ENCODE measurements around the gene TIGAR. TPM values are rescaled to one million over a fixed set of nuclear protein-coding genes. Genes with fewer than 3 reads are reported as not detected.

Gene TIGAR
- total RNA-seq, 1 experiment from 2014 or later = 18.4 TPM

DNA sequence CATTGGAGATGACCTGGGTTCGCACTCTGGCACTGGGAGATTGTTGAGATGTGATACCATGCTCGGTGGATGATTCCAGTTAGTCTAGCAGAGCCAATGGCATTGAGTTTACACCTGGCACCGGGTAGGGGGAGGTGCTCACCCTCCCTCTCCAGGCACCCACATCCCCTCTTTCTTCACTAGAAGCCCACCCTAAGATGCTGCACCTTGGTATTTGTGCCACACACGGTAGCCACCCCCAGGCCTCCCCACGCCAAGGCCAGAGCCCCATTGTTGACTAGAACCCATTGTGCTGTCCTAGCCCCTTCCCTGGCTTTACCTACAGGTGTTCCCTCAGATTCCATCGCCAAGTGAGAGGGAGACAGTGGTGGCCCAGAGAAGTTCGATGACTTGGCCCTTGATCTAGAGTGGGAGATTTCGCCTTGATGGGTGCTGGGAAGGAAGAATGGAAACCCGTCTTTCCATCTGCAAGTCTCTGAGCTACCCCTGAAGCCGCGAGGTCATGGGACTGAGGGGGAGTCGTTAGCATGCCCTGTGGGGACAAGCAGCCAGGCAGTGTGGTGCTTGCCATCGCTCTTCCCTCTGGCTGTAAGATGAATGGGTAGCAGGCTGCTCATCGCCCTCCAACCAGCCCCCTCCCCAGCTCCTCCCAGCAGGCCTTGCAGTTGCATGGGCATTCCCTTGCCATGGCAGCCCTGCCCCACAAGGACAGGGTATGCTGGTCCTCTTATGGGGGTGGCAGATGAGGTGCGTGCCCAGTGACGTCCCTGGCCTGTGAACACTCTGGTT lies 38.7 kb upstream of the TIGAR start:
- no peak for DNase-seq (ENCODE audit: low read depth)

GRCh38 chr12:4282892-4283511 lies 38.0 kb upstream of the TIGAR start:
- DNase-seq (ENCODE audit: low read depth) = no peak

DNA sequence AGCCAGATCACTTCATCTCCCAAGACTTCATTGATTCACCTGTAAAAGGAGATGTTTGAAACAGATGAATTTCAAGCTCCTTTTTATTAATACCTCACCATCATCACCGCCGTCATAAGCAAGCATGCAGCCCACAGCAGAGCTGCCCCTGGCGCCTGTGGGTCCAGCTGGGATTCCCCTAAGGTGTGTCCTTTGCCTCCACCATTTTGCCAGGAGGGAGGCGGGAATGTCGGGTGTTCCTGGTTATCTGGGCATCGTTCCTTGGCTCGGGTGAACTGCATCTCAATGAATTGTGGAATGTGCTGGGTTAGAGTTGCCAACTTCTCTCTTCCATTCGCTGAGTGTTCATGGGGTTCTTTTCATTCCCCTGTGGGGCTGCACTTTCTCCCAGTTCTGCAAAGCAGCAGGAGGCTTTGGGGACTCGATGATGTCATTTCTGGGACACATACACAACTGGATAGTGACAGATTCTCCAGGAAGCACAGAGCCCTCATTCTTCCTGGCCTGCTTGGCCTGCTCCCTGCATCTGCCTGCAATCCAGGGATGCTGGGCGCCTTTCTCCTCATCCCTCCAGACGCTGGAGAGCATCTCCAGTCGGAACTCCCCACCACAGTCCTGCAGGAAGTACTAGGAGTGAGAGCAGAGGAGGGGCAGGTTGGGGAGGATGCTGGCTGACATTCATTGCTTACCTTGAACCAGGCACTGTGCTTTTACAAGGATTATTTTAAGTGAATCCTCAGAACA lies 37.3 kb upstream of the TIGAR start:
- DNase-seq (ENCODE audit: low read depth) = no peak

DNA sequence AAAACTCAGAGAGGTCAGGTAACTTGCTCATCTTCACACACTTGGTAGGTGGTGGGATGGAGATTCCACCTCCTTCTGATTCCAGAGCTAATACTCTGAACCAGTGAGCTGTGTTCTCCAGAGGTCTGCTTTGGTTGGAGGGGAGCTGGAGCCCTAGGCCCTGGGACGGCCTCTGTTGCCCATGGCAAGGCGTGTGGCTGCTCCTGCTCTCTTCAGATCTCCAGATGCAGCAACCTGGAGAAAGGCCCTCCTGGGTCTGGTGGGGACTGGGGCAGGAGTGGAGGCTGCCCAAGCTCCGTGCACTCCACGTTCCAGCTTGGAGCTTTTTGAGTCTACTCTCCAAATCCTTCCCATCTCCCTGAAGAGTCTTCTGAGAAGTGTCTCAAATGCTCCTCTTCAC lies 36.7 kb upstream of the TIGAR start:
- no peak for DNase-seq (ENCODE audit: low read depth)

DNA sequence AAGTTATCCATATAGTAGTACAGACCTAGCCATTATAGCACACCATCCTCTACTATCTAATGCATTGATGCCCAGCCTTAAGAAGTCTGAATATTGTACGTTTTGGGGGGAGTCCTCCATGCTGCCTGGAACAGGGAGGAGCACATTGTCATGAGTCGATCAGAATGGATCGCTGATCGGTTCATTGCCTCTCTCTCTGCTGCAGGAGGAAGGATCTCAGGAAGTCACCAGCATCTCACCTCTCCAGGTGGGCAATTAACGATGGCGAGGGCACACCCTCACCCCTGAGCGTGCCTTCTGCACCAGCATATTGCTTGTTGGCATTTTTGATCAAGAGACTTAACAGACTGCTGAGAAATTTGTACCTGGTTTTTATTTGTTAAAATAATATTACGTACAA lies 35.9 kb upstream of the TIGAR start:
- no peak for DNase-seq (ENCODE audit: low read depth)

GRCh38 chr12:4286228-4286627 lies 34.8 kb upstream of the TIGAR start:
- DNase-seq (ENCODE audit: low read depth) = no peak

DNA sequence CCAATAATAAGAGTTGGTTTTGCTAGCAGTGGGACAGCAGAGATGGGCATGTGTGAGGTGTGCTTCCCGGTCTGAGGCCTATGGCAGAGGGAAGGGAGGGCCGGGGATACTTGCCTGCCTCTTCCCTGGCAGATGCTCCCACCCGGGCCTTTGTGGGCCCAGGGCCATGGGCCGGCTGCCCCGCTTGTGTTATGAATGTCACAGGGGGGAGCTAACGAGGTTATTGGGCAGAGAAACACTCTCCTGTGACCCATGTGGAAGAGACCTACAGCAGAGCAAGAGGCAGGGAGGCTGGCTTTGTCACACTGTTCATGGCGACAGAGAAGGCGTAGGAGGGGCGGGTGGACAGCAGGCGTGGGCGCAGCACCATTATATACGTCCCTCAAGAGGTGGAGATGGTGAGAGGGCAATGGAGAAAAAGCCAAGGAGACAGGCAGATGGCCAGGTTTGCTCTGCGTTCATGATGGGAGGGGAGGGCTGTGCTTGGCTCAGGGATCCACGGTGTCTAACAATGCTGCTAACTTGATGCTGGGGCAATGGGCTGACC lies 34.2 kb upstream of the TIGAR start:
- no peak for DNase-seq (ENCODE audit: low read depth)

- DNase-seq (ENCODE audit: low read depth) = peak; percentile 68
These were observed 33.4 kb upstream of the TIGAR start for GRCh38 chr12:4287325-4288211.

DNA sequence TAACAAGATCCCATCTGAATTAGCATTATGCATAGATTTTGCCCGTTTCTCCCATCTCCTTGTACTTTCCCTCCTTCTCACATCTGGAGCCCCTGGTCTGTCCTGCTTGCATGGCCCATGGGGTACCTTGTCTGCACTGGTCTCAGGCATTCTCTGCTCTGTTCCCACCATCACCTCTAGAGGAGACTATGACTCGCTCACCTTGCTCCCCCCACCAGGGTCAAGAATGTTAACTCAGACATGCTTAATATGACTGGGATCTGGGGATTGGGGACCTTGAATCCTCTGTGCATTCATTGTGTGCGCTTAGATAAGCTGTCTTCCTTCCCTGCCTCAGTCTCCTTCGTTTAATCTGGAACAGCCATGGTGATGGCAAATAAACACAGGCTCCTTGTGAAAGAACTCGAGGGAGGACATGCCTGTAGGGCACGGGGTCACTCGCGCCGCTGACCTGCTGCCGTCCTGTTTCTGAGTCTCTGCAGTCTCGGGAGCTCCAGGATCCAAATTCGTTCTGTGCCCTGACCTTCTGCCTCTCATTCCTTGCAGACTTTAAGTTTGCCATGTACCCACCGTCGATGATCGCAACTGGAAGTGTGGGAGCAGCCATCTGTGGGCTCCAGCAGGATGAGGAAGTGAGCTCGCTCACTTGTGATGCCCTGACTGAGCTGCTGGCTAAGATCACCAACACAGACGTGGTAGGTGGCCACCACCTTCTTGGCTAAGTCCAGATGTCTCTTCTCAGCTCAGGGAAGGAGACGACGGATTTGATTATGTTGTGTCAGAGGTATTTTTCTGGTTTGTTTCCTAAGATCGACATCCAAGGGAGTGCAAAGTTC lies 32.5 kb upstream of the TIGAR start:
- DNase-seq (ENCODE audit: low read depth) = no peak

DNA sequence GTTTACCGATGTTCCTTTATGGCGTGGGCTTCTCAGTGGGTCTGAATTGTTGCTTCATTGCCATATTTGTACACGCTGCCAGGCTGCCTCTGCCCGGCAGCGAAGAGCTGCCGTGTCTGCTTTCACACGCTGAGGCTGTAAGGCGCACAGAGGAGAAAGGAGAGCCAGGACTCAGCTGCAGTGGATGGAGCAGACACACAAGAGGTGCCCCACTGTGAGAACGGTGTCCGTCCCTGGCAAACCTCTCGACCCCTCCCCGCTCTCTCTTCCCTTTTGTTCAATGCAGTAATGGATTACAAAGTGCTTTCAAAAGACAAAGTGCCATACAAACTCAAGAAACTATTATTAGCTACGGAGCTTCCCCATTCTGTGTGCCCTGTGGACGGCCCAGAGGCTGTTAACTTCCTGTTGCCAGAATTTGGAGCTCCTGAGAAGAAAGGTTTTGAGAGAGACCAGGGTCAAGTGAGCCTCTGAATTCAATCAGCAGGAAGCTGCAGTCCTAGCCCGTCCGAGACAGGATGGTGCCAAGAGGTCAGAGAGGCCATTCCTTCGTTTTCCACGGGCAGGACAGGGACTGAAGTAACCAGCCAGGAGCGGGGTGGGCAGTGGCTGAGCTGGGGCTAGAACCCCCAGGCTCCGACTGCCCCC lies 31.7 kb upstream of the TIGAR start:
- DNase-seq (ENCODE audit: low read depth) = no peak

DNA sequence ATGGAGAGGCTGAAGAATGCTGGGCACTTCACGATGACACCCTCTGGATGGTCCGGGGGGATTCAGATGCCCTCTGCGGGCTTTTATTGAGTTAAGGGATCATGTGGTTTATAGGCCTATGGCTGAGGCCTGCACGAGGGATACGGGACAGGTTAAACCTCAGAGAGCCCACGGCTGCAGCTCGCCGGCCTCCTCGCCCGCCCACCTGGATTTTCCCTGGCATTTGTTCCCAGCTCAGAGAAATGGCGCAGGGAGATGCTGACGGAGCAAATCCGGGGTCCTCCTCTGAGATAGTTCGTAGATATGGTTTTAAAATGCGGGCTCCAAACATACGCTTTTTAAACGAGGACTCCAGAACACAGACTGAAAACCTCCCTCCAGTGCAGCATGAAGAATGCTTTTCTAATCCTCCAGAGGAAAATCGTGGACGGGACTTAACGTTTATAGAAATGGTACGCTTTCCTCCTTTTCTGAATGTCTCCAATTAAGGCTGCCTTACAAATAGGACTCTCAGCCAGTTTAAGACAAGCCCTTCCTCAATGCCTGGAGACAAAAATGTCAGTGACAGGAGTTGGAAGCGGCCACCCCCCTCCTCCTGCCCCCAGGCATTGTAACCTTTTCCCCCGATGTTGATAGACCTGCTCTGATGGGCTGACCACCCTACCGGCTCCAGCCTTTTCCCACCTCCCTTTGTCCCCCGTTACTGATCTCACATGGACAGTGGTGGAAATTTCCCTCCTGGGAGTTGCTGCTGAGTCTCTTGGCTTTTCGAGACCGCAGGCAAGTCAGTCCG lies 30.8 kb upstream of the TIGAR start:
- no peak for DNase-seq (ENCODE audit: low read depth)

GRCh38 chr12:4292341-4293073 lies 28.5 kb upstream of the TIGAR start:
- DNase-seq (ENCODE audit: low read depth) = no peak

DNA sequence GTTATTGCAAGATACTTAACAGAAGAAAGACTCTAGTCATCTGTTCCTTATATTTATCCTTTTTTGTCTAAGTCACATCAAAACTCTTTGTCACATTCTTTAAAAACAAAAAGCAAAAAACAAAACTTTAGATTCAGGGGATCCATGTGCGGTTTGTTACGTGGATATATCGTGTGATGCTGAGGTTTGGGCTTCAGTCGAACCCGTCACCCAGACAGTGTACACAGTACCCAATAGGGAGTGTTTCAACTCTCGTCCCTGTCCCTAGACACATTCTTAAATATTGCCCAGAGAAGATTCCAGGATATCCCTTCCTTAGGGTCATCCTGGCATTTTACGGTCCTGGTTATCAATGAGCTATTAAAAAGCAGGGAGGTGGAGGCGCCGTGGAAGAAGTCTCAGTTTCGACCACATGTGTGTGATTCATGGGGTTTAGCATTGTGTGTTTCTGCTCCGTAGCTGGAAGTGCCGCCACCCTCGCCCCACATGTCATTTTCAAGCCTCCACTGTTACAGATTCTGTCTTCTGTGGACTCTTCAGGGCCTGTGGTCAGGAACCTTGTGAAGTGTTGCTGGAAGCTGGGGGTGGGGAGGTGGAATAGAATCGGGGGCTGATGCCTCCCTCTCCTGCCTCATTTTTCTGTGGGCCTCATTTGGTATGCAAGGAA lies 27.6 kb upstream of the TIGAR start:
- no peak for DNase-seq (ENCODE audit: low read depth)

- DNase-seq (ENCODE audit: low read depth) = no peak
These were observed 27.0 kb upstream of the TIGAR start for GRCh38 chr12:4293966-4294505.

- no peak for DNase-seq (ENCODE audit: low read depth)
These were observed 24.3 kb upstream of the TIGAR start for GRCh38 chr12:4296751-4297150.

GRCh38 chr12:4297617-4298016 lies 23.4 kb upstream of the TIGAR start:
- no peak for DNase-seq (ENCODE audit: low read depth)

GRCh38 chr12:4300883-4301282 lies 20.1 kb upstream of the TIGAR start:
- no peak for DNase-seq (ENCODE audit: low read depth)

Data from LHCN-M2 (cell line).